GM21717 (cell line): Measurements from ENCODE around the gene TUBD1.
"Not testable (repeated sequence)": the region's sequence is repeated elsewhere in the genome, so short reads cannot be mapped to it uniquely, and the experiment has no call there.

Source experiments
- ATAC-seq: cut with Tn5 transposase; IDR thresholded peaks from one replicate; pipeline ENCODE4 v1.9.1; 2021; ENCODE audit warnings: mild to moderate bottlenecking, moderate library complexity; ENCODE audit not compliant: unreplicated experiment

TUBD1 gene

DNA sequence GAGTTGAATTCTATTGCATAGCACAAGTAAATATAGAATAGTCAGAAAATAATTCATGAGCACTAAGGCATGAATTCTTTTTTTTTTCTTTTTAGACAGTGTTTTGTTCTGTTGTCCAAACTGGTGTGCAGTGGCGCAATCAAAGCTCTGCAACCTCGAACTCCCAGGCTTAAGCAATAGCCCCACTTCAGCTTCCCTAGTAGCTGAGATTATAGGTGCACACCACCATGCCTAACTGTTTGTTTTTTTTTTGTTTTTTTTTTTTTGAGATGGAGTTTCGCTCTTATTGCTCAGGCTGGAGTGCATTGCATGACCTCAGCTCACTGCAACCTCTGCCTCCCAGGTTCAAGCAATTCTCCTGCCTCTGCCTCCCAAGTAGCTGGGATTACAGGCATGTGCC lies 16.6 kb downstream of the TUBD1 start:
- no peak for ATAC-seq

- no peak for ATAC-seq
These were observed 18.4 kb downstream of the TUBD1 start for GRCh38 chr17:59874376-59874775.

DNA sequence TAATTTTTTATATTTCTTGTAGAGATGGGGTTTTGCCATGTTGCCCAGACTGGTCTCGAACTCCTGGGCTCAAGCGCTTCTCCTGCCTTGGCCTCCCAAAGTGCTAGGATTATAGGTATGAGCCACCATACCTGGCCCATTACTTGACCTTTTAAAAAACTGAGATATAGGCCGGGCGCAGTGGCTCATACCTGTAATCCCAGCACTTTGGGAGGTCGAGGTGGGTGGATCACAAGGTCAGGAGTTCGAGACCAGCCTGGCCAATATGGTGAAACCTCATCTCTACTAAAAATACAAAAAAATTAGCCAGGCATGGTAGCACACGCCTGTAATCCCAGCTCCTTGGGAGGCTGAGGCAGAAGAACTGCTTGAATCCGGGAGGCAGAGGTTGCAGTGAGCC lies 19.3 kb downstream of the TUBD1 start:
- not testable (repeated sequence) for ATAC-seq

GRCh38 chr17:59872351-59872750 lies 20.4 kb downstream of the TUBD1 start:
- ATAC-seq: no peak

GRCh38 chr17:59870482-59870881 lies 22.3 kb downstream of the TUBD1 start:
- no peak for ATAC-seq

GRCh38 chr17:59869941-59870218 lies 22.9 kb downstream of the TUBD1 start:
- no peak for ATAC-seq

DNA sequence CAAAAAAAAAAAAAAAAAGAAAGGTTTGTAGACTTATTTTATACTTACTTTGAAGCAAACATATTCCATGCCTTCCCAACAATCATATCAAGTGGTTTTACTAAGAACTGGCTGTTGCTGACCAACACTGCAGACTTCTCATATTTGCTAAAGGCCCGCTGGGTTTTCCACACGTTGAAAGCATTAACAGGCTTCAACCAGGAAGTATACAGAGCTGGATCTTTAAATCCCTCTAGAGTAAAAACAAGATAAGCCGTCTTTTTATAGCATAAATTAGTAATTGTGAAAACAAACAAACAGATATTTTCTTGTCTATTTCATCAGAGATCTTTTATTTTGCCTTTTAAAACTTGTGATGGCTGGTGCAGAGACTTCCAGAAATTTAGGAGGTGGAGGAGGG lies 29.1 kb downstream of the TUBD1 start:
- no peak for ATAC-seq

GRCh38 chr17:59859444-59860025 lies 33.2 kb downstream of the TUBD1 start:
- no peak for ATAC-seq

GRCh38 chr17:59858932-59859331 lies 33.8 kb downstream of the TUBD1 start:
- no peak for ATAC-seq

DNA sequence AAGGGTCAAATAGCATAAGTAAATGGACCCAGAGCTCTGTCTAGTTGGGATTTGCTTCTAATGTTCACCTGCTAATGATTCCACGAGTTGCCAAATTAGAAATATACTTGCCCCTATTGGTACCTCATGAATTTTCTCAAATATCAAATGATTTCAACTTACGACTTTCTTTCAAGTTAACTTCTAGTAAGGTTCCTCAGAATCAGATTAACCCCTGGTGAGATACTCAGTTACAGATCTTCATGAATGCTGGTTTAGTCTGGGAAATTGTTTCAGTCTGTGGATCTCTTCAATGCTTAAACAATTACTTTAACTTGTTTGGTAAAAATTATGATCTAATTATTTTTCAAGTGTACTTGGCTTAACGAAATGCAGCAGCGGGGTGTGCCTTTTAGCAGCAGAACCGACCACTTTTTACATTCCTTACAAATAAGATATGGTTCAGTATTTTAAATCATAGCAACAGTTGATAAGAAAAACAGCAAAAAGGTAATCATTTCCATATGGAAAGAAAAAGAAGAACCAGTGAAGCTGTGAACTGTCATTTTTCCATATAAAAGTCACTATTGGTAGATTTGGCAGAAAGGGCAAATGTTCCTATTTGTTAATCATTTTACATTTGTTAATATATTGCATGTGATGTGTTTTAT lies 34.5 kb downstream of the TUBD1 start:
- ATAC-seq: no peak

DNA sequence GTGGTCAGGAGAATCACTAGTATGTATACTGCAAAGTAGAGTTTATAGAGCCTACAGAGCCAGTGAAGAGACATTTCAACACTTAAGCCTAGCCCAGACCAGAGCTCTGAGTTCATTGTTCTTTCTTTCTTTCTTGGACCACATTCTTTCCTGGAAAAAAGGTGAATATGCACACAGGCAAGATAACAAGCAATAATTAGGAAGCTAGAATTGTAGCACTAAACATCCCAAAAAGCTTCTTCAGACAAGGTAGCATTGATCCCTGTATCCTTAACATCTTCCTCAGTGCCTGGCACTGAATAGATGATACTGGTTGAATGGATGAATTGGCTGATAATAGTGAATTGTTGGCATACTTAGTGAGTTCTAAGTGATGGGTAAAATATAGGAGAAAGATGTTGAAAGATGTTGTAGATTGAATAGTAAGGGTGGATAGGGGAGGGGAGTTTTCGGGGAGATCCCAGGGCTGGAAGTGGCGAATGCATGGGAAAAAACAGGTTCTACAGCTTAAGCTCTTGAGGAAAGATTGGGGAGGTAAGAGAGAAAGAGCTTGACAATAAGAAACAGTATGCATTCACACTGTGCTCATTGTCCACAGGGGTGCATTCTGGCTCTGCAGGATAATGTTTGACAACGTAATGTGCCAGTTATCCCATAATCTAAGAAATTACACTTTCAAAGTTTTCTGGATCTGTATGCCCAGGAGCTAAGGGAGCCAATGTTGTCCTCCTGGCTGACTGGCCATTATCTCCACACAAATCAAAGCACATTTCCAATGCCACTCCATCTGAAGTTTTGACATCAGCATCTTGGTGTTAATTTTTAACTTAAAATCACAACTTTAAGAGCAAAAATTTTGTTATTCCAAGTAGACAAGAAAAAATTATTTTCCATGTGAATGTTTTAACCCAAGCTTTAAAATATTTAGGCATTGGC lies 35.6 kb downstream of the TUBD1 start:
- no peak for ATAC-seq

DNA sequence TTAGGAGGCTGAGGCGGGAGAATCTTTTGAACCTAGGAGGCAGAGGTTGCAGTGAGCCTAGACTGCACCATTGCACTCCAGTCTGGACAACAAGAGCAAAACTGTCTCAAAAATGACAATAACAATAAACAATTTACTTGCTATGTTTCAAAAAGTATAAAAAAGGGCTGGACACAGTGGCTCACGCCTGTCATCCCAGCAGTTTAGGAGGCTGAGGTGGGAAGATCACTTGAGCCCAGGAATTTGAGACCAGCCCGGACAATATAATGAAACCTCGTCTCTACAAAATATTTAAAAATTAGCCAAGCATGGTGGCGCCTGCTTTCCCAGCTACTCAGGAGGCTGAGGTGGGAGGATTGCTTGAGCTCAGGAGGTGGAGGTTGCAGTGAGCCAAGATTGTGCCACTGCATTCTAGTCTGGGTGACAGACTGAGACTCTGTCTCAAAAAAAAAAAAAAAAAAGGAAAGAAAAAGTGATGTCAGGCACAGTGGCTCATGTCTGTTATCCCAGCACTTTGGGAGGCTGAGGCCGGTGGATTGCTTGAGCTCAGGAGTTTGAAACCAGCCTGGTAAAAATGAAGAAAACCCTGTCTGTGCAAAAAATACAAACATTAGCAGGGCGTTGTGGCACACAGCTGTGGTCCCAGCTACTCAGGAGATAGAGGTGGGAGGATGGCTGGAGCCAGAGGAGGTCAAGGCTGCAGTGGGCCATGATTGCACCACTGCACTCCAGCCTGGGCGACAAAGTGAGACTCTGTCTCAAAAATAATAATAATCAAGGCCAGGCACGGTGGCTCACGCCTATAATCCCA lies 38.6 kb downstream of the TUBD1 start:
- not testable (repeated sequence) for ATAC-seq

GRCh38 chr17:59853168-59853918 lies 39.4 kb downstream of the TUBD1 start:
- no peak for ATAC-seq

DNA sequence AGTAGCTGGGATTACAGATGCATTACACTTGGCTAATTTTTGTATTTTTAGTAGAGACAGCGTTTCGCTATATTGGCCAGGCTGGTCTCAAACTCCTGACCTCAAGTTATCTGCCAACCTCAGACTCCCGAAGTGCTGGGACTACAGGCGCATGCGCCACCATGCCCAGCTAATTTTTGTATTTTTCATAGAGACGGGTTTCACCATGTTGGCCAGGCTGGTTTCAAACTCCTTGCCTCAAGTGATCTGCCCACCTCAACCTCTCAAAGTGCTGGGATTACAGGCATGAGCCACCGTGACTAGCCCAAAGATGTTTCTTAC lies 39.9 kb downstream of the TUBD1 start:
- not testable (repeated sequence) for ATAC-seq

GRCh38 chr17:59851439-59852375 lies 41.0 kb downstream of the TUBD1 start:
- ATAC-seq: no peak

DNA sequence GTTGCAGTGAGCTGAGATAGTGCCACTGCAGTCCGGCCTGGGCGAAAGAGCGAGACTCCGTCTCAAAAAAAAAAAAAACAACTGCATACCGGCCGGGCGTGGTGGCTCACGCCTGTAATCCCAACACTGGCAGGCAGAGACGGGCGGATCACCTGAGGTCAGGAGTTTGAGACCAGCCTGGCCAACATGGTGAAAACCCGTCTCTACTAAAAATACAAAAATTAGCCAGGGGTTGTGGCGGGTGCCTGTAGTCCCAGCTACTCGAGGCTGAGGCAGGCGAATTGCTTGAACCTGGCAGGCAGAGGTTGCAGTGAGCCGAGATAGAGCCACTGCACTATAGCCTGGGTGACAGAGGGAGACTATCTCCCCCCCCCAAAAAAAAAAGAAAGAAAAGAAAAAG lies 42.4 kb downstream of the TUBD1 start:
- ATAC-seq: not testable (repeated sequence)

DNA sequence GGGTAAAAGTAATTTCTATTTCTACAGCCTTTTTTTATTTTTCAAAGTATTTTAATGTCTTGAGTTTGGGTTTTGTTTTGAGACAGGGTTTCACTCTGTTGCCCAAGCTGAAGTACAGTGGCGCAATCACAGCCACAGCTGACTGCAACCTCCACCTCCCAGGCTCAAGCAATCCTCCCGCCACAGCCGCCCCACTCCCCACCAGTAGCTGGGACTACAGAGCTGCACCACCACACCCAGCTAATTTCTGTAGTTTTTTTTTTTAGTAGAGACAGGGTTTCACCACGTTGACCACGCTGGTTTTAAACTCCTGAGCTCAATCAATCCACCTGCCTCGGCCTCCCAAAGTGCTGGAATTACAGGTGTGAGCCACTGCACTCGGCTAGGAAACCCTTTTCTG lies 44.0 kb downstream of the TUBD1 start:
- ATAC-seq: peak; percentile 31

DNA sequence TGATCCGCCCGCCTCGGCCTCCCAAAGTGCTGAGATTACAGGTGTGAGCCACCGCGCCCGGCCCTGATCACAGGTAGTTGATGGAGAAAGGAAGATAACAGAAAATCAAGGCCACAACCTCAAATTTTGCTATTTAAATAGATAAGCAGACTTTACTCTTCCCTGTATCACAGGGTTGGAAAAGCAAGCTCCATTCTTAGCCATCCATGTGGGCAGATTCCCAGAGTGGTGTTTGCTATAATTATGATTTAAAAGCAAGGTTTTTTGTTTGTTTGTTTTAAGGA lies 44.4 kb downstream of the TUBD1 start:
- no peak for ATAC-seq

GRCh38 chr17:59846394-59847165 lies 46.2 kb downstream of the TUBD1 start:
- ATAC-seq: peak; percentile 44
